ENCODE results near the gene THSD7A. TPM values are rescaled to one million over a fixed set of nuclear protein-coding genes. Genes with fewer than 3 reads are reported as not detected.

Gene THSD7A
- total RNA-seq, 4 donors from 2014 or later = 3.9 to 12.3 (median 5.9) TPM

DNA sequence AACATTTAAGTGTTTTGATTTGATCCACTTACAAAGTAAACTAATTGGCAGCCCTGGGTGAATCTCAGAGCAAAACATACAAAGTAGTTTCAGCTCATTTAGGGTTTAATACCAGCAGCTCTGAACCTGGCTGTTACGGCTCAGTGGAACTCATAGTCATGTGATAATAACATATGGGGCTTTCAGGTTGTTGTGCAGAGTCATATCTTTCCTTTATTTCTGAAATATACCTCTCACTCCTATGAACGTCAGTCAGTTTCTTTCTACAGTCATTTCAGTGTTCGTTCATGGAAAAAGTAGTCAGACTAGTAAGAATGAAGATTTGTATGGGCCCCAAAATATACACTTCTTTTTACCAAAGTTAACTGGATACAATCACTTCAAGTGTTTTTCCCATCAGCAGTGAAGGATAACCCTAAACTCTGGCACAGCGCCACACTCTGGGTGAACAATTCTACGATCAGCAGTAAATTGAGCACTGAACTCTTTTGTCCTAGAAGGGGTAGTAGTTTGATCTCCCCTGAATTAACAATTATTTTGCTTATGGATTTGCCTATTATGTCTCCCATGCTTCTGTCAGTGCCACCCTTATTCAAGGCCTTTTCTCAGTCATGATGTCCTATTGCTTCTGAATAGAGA is 218.6 kb downstream of the THSD7A start:
- DNase-seq (ENCODE audit: low spot score) (no peak), ATAC-seq (ENCODE audit: low FRiP score) (no peak)
- TF ChIP-seq, protein P1, sequence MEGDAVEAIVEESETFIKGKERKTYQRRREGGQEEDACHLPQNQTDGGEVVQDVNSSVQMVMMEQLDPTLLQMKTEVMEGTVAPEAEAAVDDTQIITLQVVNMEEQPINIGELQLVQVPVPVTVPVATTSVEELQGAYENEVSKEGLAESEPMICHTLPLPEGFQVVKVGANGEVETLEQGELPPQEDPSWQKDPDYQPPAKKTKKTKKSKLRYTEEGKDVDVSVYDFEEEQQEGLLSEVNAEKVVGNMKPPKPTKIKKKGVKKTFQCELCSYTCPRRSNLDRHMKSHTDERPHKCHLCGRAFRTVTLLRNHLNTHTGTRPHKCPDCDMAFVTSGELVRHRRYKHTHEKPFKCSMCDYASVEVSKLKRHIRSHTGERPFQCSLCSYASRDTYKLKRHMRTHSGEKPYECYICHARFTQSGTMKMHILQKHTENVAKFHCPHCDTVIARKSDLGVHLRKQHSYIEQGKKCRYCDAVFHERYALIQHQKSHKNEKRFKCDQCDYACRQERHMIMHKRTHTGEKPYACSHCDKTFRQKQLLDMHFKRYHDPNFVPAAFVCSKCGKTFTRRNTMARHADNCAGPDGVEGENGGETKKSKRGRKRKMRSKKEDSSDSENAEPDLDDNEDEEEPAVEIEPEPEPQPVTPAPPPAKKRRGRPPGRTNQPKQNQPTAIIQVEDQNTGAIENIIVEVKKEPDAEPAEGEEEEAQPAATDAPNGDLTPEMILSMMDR (IDR thresholded peaks at IDR 0.05) = no peak

DNA sequence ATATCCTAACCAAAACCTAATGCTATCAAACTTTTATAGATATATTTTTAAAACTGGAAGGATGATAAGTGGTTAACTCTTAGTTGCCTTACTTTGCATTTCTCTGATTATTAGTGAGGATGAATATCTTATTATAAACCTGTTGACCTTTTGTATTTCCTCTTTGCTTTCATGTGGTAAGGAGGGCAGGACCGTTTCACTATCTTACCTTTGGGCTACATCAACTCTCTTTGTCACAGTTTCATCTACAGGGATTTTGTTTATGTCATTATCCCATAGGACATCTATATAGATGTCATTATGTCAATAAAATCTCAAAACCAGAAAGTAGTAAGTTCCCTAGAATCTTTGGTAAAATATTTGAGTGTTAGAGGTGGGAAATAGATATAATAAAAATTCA is 219.3 kb downstream of the THSD7A start:
- TF ChIP-seq, protein P1 (IDR thresholded peaks at IDR 0.05) = no peak
- ATAC-seq (ENCODE audit: low FRiP score) (no peak), DNase-seq (ENCODE audit: low spot score) (no peak)

DNA sequence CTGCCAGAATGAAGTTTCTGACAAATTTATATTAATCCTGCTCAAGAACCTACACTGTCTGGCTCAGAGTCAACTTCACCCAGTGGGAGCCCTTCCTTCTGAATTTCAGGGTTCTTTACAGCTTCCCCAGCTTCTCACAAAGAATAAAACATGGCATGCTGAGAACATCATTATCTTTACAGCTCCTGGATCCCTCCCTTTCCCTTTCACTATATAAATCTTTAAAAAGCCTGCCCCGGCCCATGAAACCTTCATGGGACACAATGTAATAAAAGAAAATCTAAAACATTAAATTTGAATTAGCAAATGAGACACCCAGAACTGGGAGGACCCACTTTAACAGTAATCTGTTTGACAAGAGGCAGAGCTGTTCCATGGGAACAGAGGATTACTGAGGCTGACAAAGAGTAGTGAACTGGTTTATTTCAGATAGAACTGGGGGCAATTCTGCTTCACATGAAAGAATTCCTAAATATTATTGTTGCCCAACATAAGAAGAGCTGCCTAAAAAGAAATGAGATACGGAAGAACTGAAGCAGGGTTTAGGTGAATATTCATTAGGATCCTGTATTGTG is 222.8 kb downstream of the THSD7A start:
- TF ChIP-seq, protein P1 (IDR thresholded peaks at IDR 0.05) = no peak
- ATAC-seq (ENCODE audit: low FRiP score) (no peak), DNase-seq (ENCODE audit: low spot score) (no peak)

DNA sequence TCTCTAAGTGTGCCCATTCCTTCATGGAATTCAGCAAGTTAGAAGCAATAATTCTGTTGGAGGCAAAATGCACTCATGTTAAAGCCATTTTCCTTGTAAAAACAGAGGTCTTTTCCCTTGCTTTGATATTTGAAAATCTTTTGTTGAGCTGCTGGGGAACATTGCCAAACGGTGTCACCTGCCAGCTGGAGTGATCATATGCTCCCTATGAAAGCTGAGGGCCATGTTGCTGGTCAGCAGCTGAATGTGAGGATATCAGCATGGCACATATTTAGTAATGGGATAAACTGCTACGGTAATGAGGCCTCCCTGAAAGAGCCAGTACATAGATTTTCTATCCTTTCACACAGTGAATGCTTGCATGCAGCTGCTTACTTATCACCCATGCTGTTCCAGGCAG is 224.3 kb downstream of the THSD7A start:
- DNase-seq (ENCODE audit: low spot score) (no peak), ATAC-seq (ENCODE audit: low FRiP score) (no peak)
- TF ChIP-seq, protein P1 (IDR thresholded peaks at IDR 0.05) = no peak

DNA sequence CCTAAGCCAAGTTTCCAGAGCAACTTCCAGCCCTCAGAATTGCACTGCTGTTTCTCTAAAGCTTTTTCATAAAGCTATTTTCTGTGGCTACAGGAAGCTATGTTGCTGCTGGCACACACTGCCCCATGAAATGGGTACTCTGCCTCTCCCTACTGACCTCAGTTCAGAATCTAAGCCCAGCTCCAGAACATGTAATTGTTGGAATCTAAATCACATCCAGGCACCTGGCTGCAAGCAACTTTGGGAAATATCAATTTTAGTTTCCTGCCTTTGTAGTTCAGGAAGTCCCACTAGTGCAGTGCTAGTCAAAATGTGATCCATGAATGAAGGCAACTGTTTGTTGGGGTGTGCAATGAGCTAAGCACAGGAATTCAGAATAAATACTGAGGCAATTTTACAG is 226.2 kb downstream of the THSD7A start:
- TF ChIP-seq, protein P1 (IDR thresholded peaks at IDR 0.05) = no peak
- no peak for ATAC-seq (ENCODE audit: low FRiP score)
- DNase-seq (ENCODE audit: low spot score) = no peak

DNA sequence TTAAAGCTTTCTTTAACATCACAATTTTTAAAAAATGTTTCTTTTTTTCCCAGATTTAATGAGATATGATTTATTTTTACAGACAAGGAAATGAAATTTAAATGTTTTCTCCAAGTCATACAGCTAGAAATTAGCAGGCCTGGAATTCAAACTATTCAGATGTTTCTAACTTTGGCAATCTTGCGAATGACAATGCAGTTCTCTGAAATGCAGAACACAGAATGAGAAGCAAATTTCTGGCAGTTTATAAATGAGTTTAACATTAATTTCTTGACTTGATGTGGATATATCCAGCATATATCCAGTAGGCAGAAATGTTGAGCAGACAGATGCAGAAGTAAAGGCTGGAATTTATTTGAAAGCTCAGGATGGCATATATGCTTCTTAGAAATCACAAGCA is 227.5 kb downstream of the THSD7A start:
- no peak for DNase-seq (ENCODE audit: low spot score)
- TF ChIP-seq, protein P1 (IDR thresholded peaks at IDR 0.05) = no peak
- ATAC-seq (ENCODE audit: low FRiP score) = no peak

DNA sequence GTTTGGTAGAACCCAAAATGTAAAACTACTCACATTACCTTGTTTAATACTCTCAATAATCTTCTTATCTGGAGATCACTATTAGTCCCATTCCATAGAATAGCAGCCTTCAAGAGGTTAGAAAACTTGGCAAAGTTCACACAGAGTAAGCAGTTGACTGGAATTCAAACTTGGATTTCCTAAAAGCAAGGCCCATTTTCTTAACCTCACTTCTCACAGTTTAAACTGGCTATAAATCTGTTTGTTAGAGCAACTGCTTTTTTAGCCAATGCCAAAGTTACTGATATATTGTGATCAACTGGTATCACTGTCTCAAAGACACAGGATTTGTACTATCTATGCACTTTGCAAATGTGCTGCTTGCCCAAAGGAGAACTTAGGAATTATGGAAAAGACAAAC is 230.2 kb downstream of the THSD7A start:
- ATAC-seq (ENCODE audit: low FRiP score) (no peak), DNase-seq (ENCODE audit: low spot score) (no peak)
- TF ChIP-seq, protein P1 (IDR thresholded peaks at IDR 0.05) = no peak
